ENCODE measurements around the gene CTXND1. TPM values are rescaled to one million over a fixed set of nuclear protein-coding genes. Genes with fewer than 3 reads are reported as not detected.

The CTXND1 gene
- total and polyA plus RNA-seq, 2 of the 8 experiments (the other 6 are each of a cell fraction or from before 2014, with no cell fraction given) = 0.03 TPM; not detected in 1

GRCh38 chr15:80217327-80217900, 34.6 kb downstream of the CTXND1 start (continued):
- no peak for TF ChIP-seq CHD7 (IDR thresholded peaks at IDR 0.05; ENCODE audit: insufficient replicate concordance, low read length)
- no peak for TF ChIP-seq EGR1 (IDR thresholded peaks at IDR 0.05; ENCODE audit: borderline replicate concordance, low read depth, low read length)
- TF ChIP-seq SIN3A (conservative IDR thresholded peaks at IDR 0.05 in 1 of 2, IDR thresholded peaks at IDR 0.05 in 1 of 2; ENCODE audit: low read depth in 1 of 2, low read length in 2 of 2) = no peak
- TF ChIP-seq SUZ12 (IDR thresholded peaks at IDR 0.05; ENCODE audit: low read length) = no peak
- no peak for TF ChIP-seq CREB1 (IDR thresholded peaks at IDR 0.05)
- TF ChIP-seq CBX8 (IDR thresholded peaks at IDR 0.05; ENCODE audit: borderline replicate concordance, low read depth, low read length) = no peak
- no peak for TF ChIP-seq TEAD4 (IDR thresholded peaks at IDR 0.05; ENCODE audit: low read depth, low read length)
- TF ChIP-seq GTF2F1 (IDR thresholded peaks at IDR 0.05; ENCODE audit: borderline replicate concordance, low read depth, low read length) = no peak
- no peak for TF ChIP-seq TAF1 (IDR thresholded peaks at IDR 0.05; ENCODE audit: low read depth, low read length)

All from H1 (cell line).